ENCODE results near the gene CXorf66.
"Not testable (repeated sequence)": the region's sequence is repeated elsewhere in the genome, so short reads cannot be mapped to it uniquely, and the experiment has no call there.

CXorf66 gene

GRCh38 chrX:139924069-139924695 is 41.1 kb downstream of the CXorf66 start:
- DNase-seq: no peak

GRCh38 chrX:139921142-139921541 is 44.2 kb downstream of the CXorf66 start:
- not testable (repeated sequence) for DNase-seq

- DNase-seq: no peak
Observed at GRCh38 chrX:139920316-139920715, 45.0 kb downstream of the CXorf66 start.

GRCh38 chrX:139914421-139914820 is 50.9 kb downstream of the CXorf66 start:
- DNase-seq: no peak

GRCh38 chrX:139909712-139910111 is 55.6 kb downstream of the CXorf66 start:
- no peak for DNase-seq

- no peak for DNase-seq
Observed at GRCh38 chrX:139907078-139907477, 58.2 kb downstream of the CXorf66 start.

- no peak for DNase-seq
Observed at GRCh38 chrX:139905743-139906142, 59.6 kb downstream of the CXorf66 start.
